NCI-H1436 (cell line): ENCODE measurements around the gene CDKN2A.

Experiments
- DNase-seq: peaks from one replicate; lab custom pipeline; 2025; lab: John Stamatoyannopoulos, UW

The CDKN2A gene

GRCh38 chr9:21941337-21941995 is 52.7 kb downstream of the CDKN2A start:
- no peak for DNase-seq

- no peak for DNase-seq
Observed at GRCh38 chr9:21936161-21936560, 58.0 kb downstream of the CDKN2A start.

GRCh38 chr9:21935631-21936030 is 58.6 kb downstream of the CDKN2A start:
- no peak for DNase-seq

- no peak for DNase-seq
Observed at GRCh38 chr9:21933865-21934264, 60.3 kb downstream of the CDKN2A start.

- DNase-seq = peak; percentile 11
Observed at GRCh38 chr9:21933281-21933680, 60.9 kb downstream of the CDKN2A start.

GRCh38 chr9:21931428-21931827 is 62.8 kb downstream of the CDKN2A start:
- DNase-seq = no peak

GRCh38 chr9:21927752-21928151 is 66.4 kb downstream of the CDKN2A start:
- DNase-seq = no peak

GRCh38 chr9:21923694-21924093 is 70.5 kb downstream of the CDKN2A start:
- no peak for DNase-seq

GRCh38 chr9:21919377-21920362 is 74.5 kb downstream of the CDKN2A start:
- DNase-seq = no peak
